ENCODE results near the gene CXCL16.
A peak's percentile ranks its signal among the peaks of the same experiment; 100 is the strongest.

Gene CXCL16

GRCh38 chr17:4739122-4740024 lies at the start of gene CXCL16, which contains the start of gene ZMYND15:
Gene CXCL16, minus strand, starts transcription at chr17:4739928. Its CDS starts 589 bp downstream, at chr17:4739339.
Gene ZMYND15, plus strand, starts transcription at chr17:4739833. Its CDS starts 716 bp downstream, at chr17:4740549.
- DNase-seq (ENCODE audit: low read depth in 1 of 2, low spot score in 1 of 2) = peak; percentile 47 to 75
- TF ChIP-seq JUND (IDR thresholded peaks at IDR 0.05; ENCODE audit: low read depth) = no peak
- in situ Hi-C loops (cut with HindIII; ENCODE audit: low pct_unique_long_range_greater_than_20kb, low sequenced_read_pairs) = no loop called here

GRCh38 chr17:4788807-4789700 lies 49.3 kb upstream of the CXCL16 start, which contains the start of gene GLTPD2:
Gene GLTPD2, plus strand, starts transcription at chr17:4788964. Its CDS starts 48 bp downstream, at chr17:4789012.
- in situ Hi-C loops (cut with HindIII; ENCODE audit: low pct_unique_long_range_greater_than_20kb, low sequenced_read_pairs) = no loop called here
- DNase-seq (ENCODE audit: low read depth in 1 of 2, low spot score in 1 of 2) = no peak
- no peak for TF ChIP-seq JUND (IDR thresholded peaks at IDR 0.05; ENCODE audit: low read depth)

GRCh38 chr17:4788159-4788806 lies 48.6 kb upstream of the CXCL16 start:
- no peak for TF ChIP-seq JUND (IDR thresholded peaks at IDR 0.05; ENCODE audit: low read depth)
- in situ Hi-C loops (cut with HindIII; ENCODE audit: low pct_unique_long_range_greater_than_20kb, low sequenced_read_pairs) = no loop called here
- DNase-seq (ENCODE audit: low read depth in 1 of 2, low spot score in 1 of 2) = no peak

GRCh38 chr17:4786516-4786915 lies 46.8 kb upstream of the CXCL16 start:
- no peak for TF ChIP-seq JUND (IDR thresholded peaks at IDR 0.05; ENCODE audit: low read depth)
- no peak for DNase-seq (ENCODE audit: low read depth in 1 of 2, low spot score in 1 of 2)

GRCh38 chr17:4786106-4786511 lies 46.4 kb upstream of the CXCL16 start, which contains the start of gene VMO1:
Gene VMO1, minus strand, starts transcription at chr17:4786364. Its CDS starts 12 bp downstream, at chr17:4786352.
- no peak for TF ChIP-seq JUND (IDR thresholded peaks at IDR 0.05; ENCODE audit: low read depth)
- in situ Hi-C loops (cut with HindIII; ENCODE audit: low pct_unique_long_range_greater_than_20kb, low sequenced_read_pairs) = no loop called here
- no peak for DNase-seq (ENCODE audit: low read depth in 1 of 2, low spot score in 1 of 2)

More at GRCh38 chr17:4786516-4786915, 46.8 kb upstream of the CXCL16 start:
- in situ Hi-C loops (cut with HindIII; ENCODE audit: low pct_unique_long_range_greater_than_20kb, low sequenced_read_pairs) = no loop called here

- in situ Hi-C loops (cut with HindIII; ENCODE audit: low pct_unique_long_range_greater_than_20kb, low sequenced_read_pairs) = no loop called here
- no peak for DNase-seq (ENCODE audit: low read depth in 1 of 2, low spot score in 1 of 2)
- no peak for TF ChIP-seq JUND (IDR thresholded peaks at IDR 0.05; ENCODE audit: low read depth)
Measured at GRCh38 chr17:4785311-4786105, 45.8 kb upstream of the CXCL16 start.

- DNase-seq (ENCODE audit: low read depth in 1 of 2, low spot score in 1 of 2) = no peak
- TF ChIP-seq JUND (IDR thresholded peaks at IDR 0.05; ENCODE audit: low read depth) = no peak
- in situ Hi-C loops (cut with HindIII; ENCODE audit: low pct_unique_long_range_greater_than_20kb, low sequenced_read_pairs) = no loop called here
Measured at GRCh38 chr17:4782652-4783051, 42.9 kb upstream of the CXCL16 start.

GRCh38 chr17:4780325-4780955 lies 40.7 kb upstream of the CXCL16 start:
- DNase-seq (ENCODE audit: low read depth in 1 of 2, low spot score in 1 of 2) = no peak
- TF ChIP-seq JUND (IDR thresholded peaks at IDR 0.05; ENCODE audit: low read depth) = no peak
- in situ Hi-C loops (cut with HindIII; ENCODE audit: low pct_unique_long_range_greater_than_20kb, low sequenced_read_pairs) = no loop called here

GRCh38 chr17:4777969-4778760 lies 38.4 kb upstream of the CXCL16 start:
- peak in 1 of 2 experiments; percentile 24 for DNase-seq (ENCODE audit: low read depth in 1 of 2, low spot score in 1 of 2)
- in situ Hi-C loops (cut with HindIII; ENCODE audit: low pct_unique_long_range_greater_than_20kb, low sequenced_read_pairs) = no loop called here
- no peak for TF ChIP-seq JUND (IDR thresholded peaks at IDR 0.05; ENCODE audit: low read depth)

GRCh38 chr17:4772235-4772613 lies 32.5 kb upstream of the CXCL16 start:
- DNase-seq (ENCODE audit: low read depth in 1 of 2, low spot score in 1 of 2) = no peak
- in situ Hi-C loops (cut with HindIII; ENCODE audit: low pct_unique_long_range_greater_than_20kb, low sequenced_read_pairs) = no loop called here
- no peak for TF ChIP-seq JUND (IDR thresholded peaks at IDR 0.05; ENCODE audit: low read depth)

Data from T47D (cell line).